Breast epithelium (tissue), 3 donors: Measurements from ENCODE around the gene SHISA7.

Source experiments
- POLR2A ChIP-seq: fragments of 450-650 bp; IDR thresholded peaks from one replicate; pipeline ENCODE4 v1.6.1; 2016; ENCODE audit warnings: antibody characterized with exemption, mild to moderate bottlenecking, moderate library complexity
- POLR2AphosphoS5 ChIP-seq, 3 donors: sonication (generic); formaldehyde crosslinking; IDR thresholded peaks; one replicate each; pipeline ENCODE4 v1.6.1; 2017; ENCODE audit warnings: antibody characterized with exemption in 3 of 3
- TF ChIP-seq, protein P1 (sequence below), 3 donors: fragments of 450-650 bp; IDR thresholded peaks; one replicate each; pipeline ENCODE4 v1.5.1; 2016 to 2017; ENCODE audit warnings: antibody characterized with exemption in 3 of 3, mild to moderate bottlenecking in 3 of 3, moderate library complexity in 3 of 3

GRCh38 chr19:55482967-55483705 is 40.0 kb upstream of the SHISA7 start:
- no peak for TF ChIP-seq POLR2A
- TF ChIP-seq, protein P1, sequence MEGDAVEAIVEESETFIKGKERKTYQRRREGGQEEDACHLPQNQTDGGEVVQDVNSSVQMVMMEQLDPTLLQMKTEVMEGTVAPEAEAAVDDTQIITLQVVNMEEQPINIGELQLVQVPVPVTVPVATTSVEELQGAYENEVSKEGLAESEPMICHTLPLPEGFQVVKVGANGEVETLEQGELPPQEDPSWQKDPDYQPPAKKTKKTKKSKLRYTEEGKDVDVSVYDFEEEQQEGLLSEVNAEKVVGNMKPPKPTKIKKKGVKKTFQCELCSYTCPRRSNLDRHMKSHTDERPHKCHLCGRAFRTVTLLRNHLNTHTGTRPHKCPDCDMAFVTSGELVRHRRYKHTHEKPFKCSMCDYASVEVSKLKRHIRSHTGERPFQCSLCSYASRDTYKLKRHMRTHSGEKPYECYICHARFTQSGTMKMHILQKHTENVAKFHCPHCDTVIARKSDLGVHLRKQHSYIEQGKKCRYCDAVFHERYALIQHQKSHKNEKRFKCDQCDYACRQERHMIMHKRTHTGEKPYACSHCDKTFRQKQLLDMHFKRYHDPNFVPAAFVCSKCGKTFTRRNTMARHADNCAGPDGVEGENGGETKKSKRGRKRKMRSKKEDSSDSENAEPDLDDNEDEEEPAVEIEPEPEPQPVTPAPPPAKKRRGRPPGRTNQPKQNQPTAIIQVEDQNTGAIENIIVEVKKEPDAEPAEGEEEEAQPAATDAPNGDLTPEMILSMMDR (IDR thresholded peaks at IDR 0.05) = no peak
- TF ChIP-seq POLR2AphosphoS5 (IDR thresholded peaks at IDR 0.05) = no peak
